Common myeloid progenitor, CD34-positive (primary cell): ENCODE data around the gene FRRS1L.

ENCODE experiments used
- CTCF ChIA-PET: fragments of 350-600 bp; sonication (Branson Sonifier 250); formaldehyde crosslinking; loops from one replicate; lab custom pipeline; 2021; ENCODE audit warnings: antibody characterized with exemption; lab: Charles Lee
- POLR2A ChIA-PET: fragments of 350-600 bp; sonication (Branson Sonifier 250); formaldehyde crosslinking; loops from one replicate; lab custom pipeline; 2021; ENCODE audit warnings: antibody characterized with exemption; lab: Charles Lee
- DNase-seq, 3 donors: peaks; one replicate each; pipeline versions ENCODE4 v3.0.0 to v3.0.0-alpha.2; 2013
- H3K27ac ChIP-seq, 2 experiments: 1 replicate in 1 of 2; 2 replicates in 1 of 2; pipeline ENCODE4 v1.7.0; 2013; ENCODE audit warnings: inconsistent platforms in 2 of 2, low read length in 2 of 2, mild to moderate bottlenecking in 2 of 2, low read depth in 1 of 2, moderate library complexity in 1 of 2; ENCODE audit not compliant: severe bottlenecking in 2 of 2, insufficient read depth in 1 of 2, poor library complexity in 1 of 2
- H3K27me3 ChIP-seq, 5 experiments: replicated peaks in 2 of 5; 1 replicate in 3 of 5; 2 replicates in 2 of 5; pipeline versions ENCODE4 v1.6.1 to v1.7.0; 2013; ENCODE audit warnings: low read length in 4 of 5, mild to moderate bottlenecking in 2 of 5, moderate library complexity in 2 of 5, inconsistent platforms in 1 of 5; ENCODE audit not compliant: insufficient read depth in 5 of 5, control insufficient read depth in 4 of 5
- H3K36me3 ChIP-seq, 4 experiments: 1 replicate in 2 of 4; 2 replicates in 2 of 4; pipeline versions ENCODE4 v1.6.1 to v1.7.0; 2013; ENCODE audit warnings: low read length in 3 of 4, control low read depth in 1 of 4, mild to moderate bottlenecking in 1 of 4; ENCODE audit not compliant: control insufficient read depth in 4 of 4, insufficient read depth in 4 of 4
- H3K4me1 ChIP-seq, 4 experiments: 1 replicate in 3 of 4; 2 replicates in 1 of 4; pipeline versions ENCODE4 v1.6.1 to v1.7.1; 2013; ENCODE audit warnings: low read length in 3 of 4, mild to moderate bottlenecking in 3 of 4, control low read depth in 1 of 4, inconsistent platforms in 1 of 4, moderate library complexity in 1 of 4; ENCODE audit not compliant: control insufficient read depth in 4 of 4, insufficient read depth in 4 of 4; ENCODE audit errors: control extremely low read depth in 1 of 4
- H3K4me3 ChIP-seq, 7 experiments: 1 replicate in 4 of 7; 2 replicates in 3 of 7; pipeline versions ENCODE4 v1.5.1 to v1.7.0; 2013; ENCODE audit warnings: mild to moderate bottlenecking in 7 of 7, low read length in 6 of 7, moderate library complexity in 6 of 7, inconsistent platforms in 2 of 7, low read depth in 2 of 7, control low read depth in 1 of 7; ENCODE audit not compliant: insufficient read depth in 4 of 7, control insufficient read depth in 1 of 7; ENCODE audit errors: extremely low read depth in 1 of 7
- H3K9me3 ChIP-seq, 5 experiments: 1 replicate in 4 of 5; 2 replicates in 1 of 5; pipeline versions ENCODE4 v1.6.1 to v1.7.1; 2013; ENCODE audit warnings: low read length in 4 of 5, mild to moderate bottlenecking in 2 of 5, inconsistent platforms in 1 of 5, low read depth in 1 of 5, moderate library complexity in 1 of 5; ENCODE audit not compliant: control insufficient read depth in 4 of 5, insufficient read depth in 2 of 5; ENCODE audit errors: control extremely low read depth in 1 of 5
- WGBS: methylation state at CpG from one replicate; pipeline ENCODE4 v1.1.5; 2013; ENCODE audit not compliant: insufficient coverage; 5-methylcytosine and 5-hydroxymethylcytosine counted together

The FRRS1L gene

GRCh38 chr9:109088221-109088620 lies 78.8 kb downstream of the FRRS1L start:
- H3K36me3 ChIP-seq, result peaks cover 29 to 74% (median 49%) of the 10 kb centered on the region in 4 experiments
- H3K4me3 ChIP-seq, result no peak overlapping the region
- no peak for DNase-seq
- no peak overlapping the region for H3K27ac ChIP-seq
- no peaks in the 10 kb centered on the region for H3K9me3 ChIP-seq
- POLR2A ChIA-PET, result no interaction called here
- 100% methylated on average over 4 of the region's 7 CpGs for WGBS
- H3K4me1 ChIP-seq, result no peaks in the 10 kb centered on the region
- H3K27me3 ChIP-seq, result no peaks in the 10 kb centered on the region
- CTCF ChIA-PET, result interaction anchor here (0.7 to 1.1 kb wide), 3 partner anchors 21 to 32 kb away, joined by 3 read pairs; partner anchors contain the start of gene TMEM245

- H3K4me3 ChIP-seq, result no peak overlapping the region
- ChIA-PET POLR2A (no interaction called here), CTCF (interaction anchor here (0.7 to 1.1 kb wide), 3 partner anchors 22 to 32 kb away, joined by 3 read pairs; partner anchors contain the start of gene TMEM245)
- H3K36me3 ChIP-seq, result peaks cover 29 to 72% (median 50%) of the 10 kb centered on the region in 4 experiments
- 86% methylated on average over 2 of the region's 2 CpGs for WGBS
- no peaks in the 10 kb centered on the region for H3K4me1 ChIP-seq
- no peaks in the 10 kb centered on the region for H3K27me3 ChIP-seq
- no peaks in the 10 kb centered on the region for H3K9me3 ChIP-seq
- no peak overlapping the region for H3K27ac ChIP-seq
- no peak for DNase-seq
Observed at GRCh38 chr9:109087795-109088194, 79.3 kb downstream of the FRRS1L start.

GRCh38 chr9:109086221-109086620 lies 80.8 kb downstream of the FRRS1L start:
- H3K4me1 ChIP-seq, result no peaks in the 10 kb centered on the region
- H3K27ac ChIP-seq, result no peak overlapping the region
- CTCF ChIA-PET, result no interaction called here
- no peak overlapping the region for H3K4me3 ChIP-seq
- peaks cover 27 to 61% (median 45%) of the 10 kb centered on the region in 4 experiments for H3K36me3 ChIP-seq
- DNase-seq, result no peak
- 98% methylated on average over 3 of the region's 3 CpGs for WGBS
- H3K9me3 ChIP-seq, result no peaks in the 10 kb centered on the region
- POLR2A ChIA-PET, result no interaction called here
- H3K27me3 ChIP-seq, result no peaks in the 10 kb centered on the region

- Histone ChIP-seq H3K4me3 (no peak overlapping the region), H3K4me1 (no peaks in the 10 kb centered on the region), H3K27me3 (no peaks in the 10 kb centered on the region), H3K9me3 (no peaks in the 10 kb centered on the region), H3K27ac (no peak overlapping the region), H3K36me3 (peaks cover 23 to 57% (median 41%) of the 10 kb centered on the region in 4 experiments)
- ChIA-PET POLR2A (no interaction called here), CTCF (no interaction called here)
- DNase-seq, result no peak
Observed at GRCh38 chr9:109085510-109085909, 81.5 kb downstream of the FRRS1L start.

- WGBS, result 100% methylated on average over 1 of the region's 4 CpGs
- POLR2A ChIA-PET, result no interaction called here
- H3K27me3 ChIP-seq, result no peaks in the 10 kb centered on the region
- no peaks in the 10 kb centered on the region for H3K4me1 ChIP-seq
- no peaks in the 10 kb centered on the region for H3K9me3 ChIP-seq
- no peak overlapping the region for H3K27ac ChIP-seq
- no peak for DNase-seq
- no peak overlapping the region for H3K4me3 ChIP-seq
- peaks cover 30 to 64% (median 44%) of the 10 kb centered on the region in 4 experiments for H3K36me3 ChIP-seq
- CTCF ChIA-PET, result no interaction called here
Observed at GRCh38 chr9:109083813-109084405, 83.1 kb downstream of the FRRS1L start.

- Histone ChIP-seq H3K4me3 (no peak overlapping the region), H3K4me1 (no peaks in the 10 kb centered on the region), H3K36me3 (peaks cover 30 to 63% (median 46%) of the 10 kb centered on the region in 4 experiments), H3K9me3 (no peaks in the 10 kb centered on the region), H3K27me3 (no peaks in the 10 kb centered on the region), H3K27ac (no peak overlapping the region)
- DNase-seq, result no peak
- 90% methylated on average over 5 of the region's 7 CpGs for WGBS
- POLR2A ChIA-PET, result no interaction called here
- CTCF ChIA-PET, result no interaction called here
Observed at GRCh38 chr9:109083141-109083540, 83.9 kb downstream of the FRRS1L start.

GRCh38 chr9:109082091-109082620 lies 84.9 kb downstream of the FRRS1L start:
- DNase-seq, result no peak
- Histone ChIP-seq H3K36me3 (peaks cover 24 to 56% (median 41%) of the 10 kb centered on the region in 4 experiments), H3K27ac (no peak overlapping the region), H3K4me3 (no peak overlapping the region), H3K9me3 (no peaks in the 10 kb centered on the region), H3K27me3 (no peaks in the 10 kb centered on the region), H3K4me1 (no peaks in the 10 kb centered on the region)
- POLR2A ChIA-PET, result no interaction called here
- 58% methylated on average over 1 of the region's 2 CpGs for WGBS
- CTCF ChIA-PET, result no interaction called here
